Parathyroid adenoma (tissue), 2 donors: ENCODE results near the gene PACRG.

Experiments used
- H2AFZ ChIP-seq: fragments of 300-600 bp; sonication (generic); one replicate; pipeline ENCODE4 v1.7.0; 2017; ENCODE audit warnings: antibody characterized with exemption, mild to moderate bottlenecking
- H3K27ac ChIP-seq: fragments of 300-600 bp; sonication (generic); one replicate; pipeline ENCODE4 v1.7.0; 2017
- H3K27me3 ChIP-seq: fragments of 300-600 bp; sonication (generic); one replicate; pipeline ENCODE4 v1.7.0; 2017; ENCODE audit warnings: low read length; ENCODE audit not compliant: control insufficient read depth, insufficient read depth
- H3K36me3 ChIP-seq: fragments of 300-600 bp; sonication (generic); one replicate; pipeline ENCODE4 v1.7.0; 2017; ENCODE audit warnings: low read length; ENCODE audit not compliant: control insufficient read depth, insufficient read depth
- H3K4me1 ChIP-seq: fragments of 300-600 bp; sonication (generic); one replicate; pipeline ENCODE4 v1.7.0; 2017; ENCODE audit warnings: control low read depth
- H3K4me2 ChIP-seq: fragments of 300-600 bp; sonication (generic); one replicate; pipeline ENCODE4 v1.7.0; 2017; ENCODE audit warnings: low read length
- H3K4me3 ChIP-seq: fragments of 300-600 bp; sonication (generic); one replicate; pipeline ENCODE4 v1.7.0; 2017; ENCODE audit warnings: low read depth, low read length
- H3K79me2 ChIP-seq: fragments of 300-600 bp; sonication (generic); one replicate; pipeline ENCODE4 v1.7.0; 2017; ENCODE audit warnings: control low read depth
- H3K9ac ChIP-seq: fragments of 300-600 bp; sonication (generic); one replicate; pipeline ENCODE4 v1.7.0; 2017; ENCODE audit warnings: mild to moderate bottlenecking
- H3K9me3 ChIP-seq: fragments of 300-600 bp; sonication (generic); one replicate; pipeline ENCODE4 v1.7.0; 2017; ENCODE audit warnings: low read length; ENCODE audit not compliant: control insufficient read depth
- TF ChIP-seq, protein P1 (sequence below): fragments of 300-600 bp; sonication (generic); IDR thresholded peaks from one replicate; pipeline ENCODE4 v1.7.0; 2017; ENCODE audit warnings: antibody characterized with exemption, mild to moderate bottlenecking
- donor health status: primary hyperparathyroidism.

The PACRG gene

DNA sequence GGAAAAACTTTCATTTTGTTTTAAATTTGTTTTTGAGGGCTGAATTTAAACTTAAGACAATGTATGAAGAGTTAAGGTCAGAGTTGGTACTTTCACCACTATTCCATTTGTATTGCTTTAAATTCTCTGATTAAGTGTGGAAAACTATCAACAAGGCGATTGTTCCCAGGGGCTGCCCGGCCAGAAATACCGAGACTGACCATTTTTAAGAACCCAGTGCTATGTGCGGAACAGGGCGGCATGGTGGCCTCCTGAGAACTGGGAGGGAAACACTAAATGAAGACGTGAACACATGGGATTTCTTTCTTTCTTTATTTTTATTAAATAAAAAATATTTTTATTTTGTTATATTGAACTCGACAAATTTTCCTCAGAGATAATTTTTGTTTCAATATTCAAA lies 465.6 kb downstream of the PACRG start:
- no peaks in the 10 kb centered on the region for H3K27me3 ChIP-seq
- no peaks in the 10 kb centered on the region for H3K4me1 ChIP-seq
- H2AFZ ChIP-seq, result no peak overlapping the region
- H3K79me2 ChIP-seq, result no peaks in the 10 kb centered on the region
- TF ChIP-seq, protein P1, sequence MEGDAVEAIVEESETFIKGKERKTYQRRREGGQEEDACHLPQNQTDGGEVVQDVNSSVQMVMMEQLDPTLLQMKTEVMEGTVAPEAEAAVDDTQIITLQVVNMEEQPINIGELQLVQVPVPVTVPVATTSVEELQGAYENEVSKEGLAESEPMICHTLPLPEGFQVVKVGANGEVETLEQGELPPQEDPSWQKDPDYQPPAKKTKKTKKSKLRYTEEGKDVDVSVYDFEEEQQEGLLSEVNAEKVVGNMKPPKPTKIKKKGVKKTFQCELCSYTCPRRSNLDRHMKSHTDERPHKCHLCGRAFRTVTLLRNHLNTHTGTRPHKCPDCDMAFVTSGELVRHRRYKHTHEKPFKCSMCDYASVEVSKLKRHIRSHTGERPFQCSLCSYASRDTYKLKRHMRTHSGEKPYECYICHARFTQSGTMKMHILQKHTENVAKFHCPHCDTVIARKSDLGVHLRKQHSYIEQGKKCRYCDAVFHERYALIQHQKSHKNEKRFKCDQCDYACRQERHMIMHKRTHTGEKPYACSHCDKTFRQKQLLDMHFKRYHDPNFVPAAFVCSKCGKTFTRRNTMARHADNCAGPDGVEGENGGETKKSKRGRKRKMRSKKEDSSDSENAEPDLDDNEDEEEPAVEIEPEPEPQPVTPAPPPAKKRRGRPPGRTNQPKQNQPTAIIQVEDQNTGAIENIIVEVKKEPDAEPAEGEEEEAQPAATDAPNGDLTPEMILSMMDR, result no peak
- H3K9me3 ChIP-seq, result no peaks in the 10 kb centered on the region
- H3K9ac ChIP-seq, result no peak overlapping the region
- no peak overlapping the region for H3K27ac ChIP-seq
- no peaks in the 10 kb centered on the region for H3K36me3 ChIP-seq
- H3K4me2 ChIP-seq, result no peak overlapping the region
- H3K4me3 ChIP-seq, result no peak overlapping the region

DNA sequence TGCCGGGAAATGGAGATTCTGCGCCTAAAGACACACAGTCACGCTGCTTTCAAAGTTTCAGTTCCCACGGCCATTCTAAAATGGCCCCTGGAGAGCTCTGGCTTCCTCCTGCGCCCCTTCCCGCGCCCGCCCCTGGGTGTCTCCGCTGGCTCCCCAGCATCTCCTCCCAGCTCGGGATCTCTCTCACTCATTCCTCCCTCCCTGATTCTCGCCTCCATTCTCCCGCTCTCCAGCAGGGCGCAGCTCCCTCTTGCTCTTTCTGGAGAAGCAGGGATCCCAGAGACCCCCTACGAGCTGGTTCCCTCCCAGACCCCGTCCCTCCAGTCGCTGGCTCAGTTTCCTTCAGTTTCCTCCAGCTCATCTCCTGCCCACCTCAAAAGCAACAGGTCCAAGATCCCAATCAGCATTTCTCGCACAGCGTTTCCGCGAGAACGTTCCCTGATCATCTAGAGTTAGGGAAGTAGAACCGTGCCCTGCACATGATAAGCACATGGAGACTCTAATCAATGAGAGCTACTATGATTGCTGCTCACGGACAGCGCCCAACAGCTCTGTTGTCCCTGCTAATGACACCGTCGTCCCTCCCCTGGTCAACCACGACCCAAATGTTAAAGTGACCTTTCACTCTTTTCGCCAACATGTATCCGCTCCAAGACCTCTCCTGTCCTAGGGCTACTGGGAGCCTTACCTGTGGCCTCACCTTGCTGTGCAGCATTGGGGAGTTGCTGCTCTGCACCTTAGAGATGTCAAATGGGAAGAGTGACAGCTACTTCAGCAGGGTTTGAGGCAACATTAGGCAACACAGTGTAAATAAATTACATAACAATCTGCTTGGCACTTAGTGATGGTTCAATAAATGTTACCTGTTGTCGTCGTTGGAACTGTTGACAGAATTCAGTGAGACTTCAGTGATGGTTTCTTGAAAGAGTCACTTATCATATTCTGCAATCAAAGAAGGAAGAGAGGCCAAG lies 468.2 kb downstream of the PACRG start:
- Histone ChIP-seq H3K9me3 (no peaks in the 10 kb centered on the region), H3K79me2 (no peaks in the 10 kb centered on the region), H3K27ac (no peak overlapping the region), H3K36me3 (no peaks in the 10 kb centered on the region), H3K27me3 (no peaks in the 10 kb centered on the region), H3K4me2 (no peak overlapping the region), H3K4me1 (no peaks in the 10 kb centered on the region), H3K4me3 (no peak overlapping the region), H3K9ac (no peak overlapping the region), H2AFZ (no peak overlapping the region)
- TF ChIP-seq, protein P1, result no peak

DNA sequence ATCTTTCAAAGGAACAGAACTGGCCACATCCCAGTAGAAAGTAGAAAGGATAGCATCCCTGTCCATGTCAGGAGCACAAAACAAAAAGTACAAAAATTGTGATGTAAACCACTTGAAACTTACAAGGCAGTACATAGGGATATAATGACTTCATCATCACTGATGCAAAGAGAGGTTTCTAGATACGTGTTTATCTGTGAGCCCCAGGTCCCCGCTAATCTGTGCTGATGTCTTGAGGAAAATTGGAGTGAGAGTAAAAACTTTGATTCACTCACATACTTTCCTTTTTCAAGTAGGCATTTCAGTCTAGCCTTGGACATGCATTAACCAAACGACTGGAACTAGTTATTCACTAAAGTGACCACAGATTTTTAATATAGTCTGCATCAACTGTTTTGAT lies 470.1 kb downstream of the PACRG start:
- H3K4me1 ChIP-seq, result no peaks in the 10 kb centered on the region
- TF ChIP-seq, protein P1, result no peak
- no peak overlapping the region for H3K4me3 ChIP-seq
- no peaks in the 10 kb centered on the region for H3K36me3 ChIP-seq
- no peak overlapping the region for H3K27ac ChIP-seq
- H3K27me3 ChIP-seq, result no peaks in the 10 kb centered on the region
- H3K9me3 ChIP-seq, result no peaks in the 10 kb centered on the region
- no peaks in the 10 kb centered on the region for H3K79me2 ChIP-seq
- H3K4me2 ChIP-seq, result no peak overlapping the region
- no peak overlapping the region for H3K9ac ChIP-seq
- no peak overlapping the region for H2AFZ ChIP-seq

DNA sequence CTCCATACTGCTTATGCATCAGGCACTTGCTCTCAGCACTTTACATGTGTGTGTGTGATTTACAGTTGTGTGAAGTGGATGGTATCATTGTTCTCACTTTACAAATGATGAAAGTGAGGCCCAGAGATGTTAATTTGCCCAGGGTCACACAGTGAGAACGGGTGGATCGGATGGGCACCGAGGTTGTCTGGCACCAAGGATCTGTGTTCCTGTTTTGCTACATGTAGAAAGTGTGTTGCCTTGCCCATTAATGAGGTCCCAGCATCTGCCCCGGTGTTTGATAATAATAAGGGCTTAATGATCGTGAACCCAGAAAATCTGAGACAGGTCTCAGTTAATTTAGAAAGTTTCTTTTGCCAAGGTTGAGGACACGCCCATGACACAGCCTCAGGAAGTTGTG lies 470.6 kb downstream of the PACRG start:
- H3K9me3 ChIP-seq, result no peaks in the 10 kb centered on the region
- H3K27ac ChIP-seq, result no peak overlapping the region
- H3K79me2 ChIP-seq, result no peaks in the 10 kb centered on the region
- H2AFZ ChIP-seq, result no peak overlapping the region
- H3K27me3 ChIP-seq, result no peaks in the 10 kb centered on the region
- no peak overlapping the region for H3K4me3 ChIP-seq
- no peaks in the 10 kb centered on the region for H3K36me3 ChIP-seq
- no peak overlapping the region for H3K9ac ChIP-seq
- TF ChIP-seq, protein P1, result no peak
- H3K4me2 ChIP-seq, result no peak overlapping the region
- no peaks in the 10 kb centered on the region for H3K4me1 ChIP-seq

DNA sequence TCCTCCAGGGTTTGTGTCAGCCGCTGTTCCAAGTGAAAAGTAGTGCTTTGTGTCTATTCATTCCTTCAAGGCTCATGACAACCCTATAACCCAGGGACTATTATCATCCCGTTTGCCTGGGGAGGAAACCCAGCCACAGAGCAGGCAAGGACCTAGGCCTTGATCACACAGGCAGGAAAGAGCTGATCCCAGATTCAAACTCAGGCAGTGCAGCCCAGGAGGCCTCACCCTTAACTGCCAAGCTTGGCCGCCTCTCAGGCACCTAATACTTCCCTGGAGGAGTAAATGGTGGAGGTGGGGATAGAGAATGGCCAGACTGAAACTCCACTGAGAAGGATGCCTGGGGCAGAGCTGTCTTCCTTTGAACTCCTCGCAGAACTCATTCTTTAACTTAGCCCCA lies 471.6 kb downstream of the PACRG start:
- Histone ChIP-seq H3K9ac (no peak overlapping the region), H3K4me3 (no peak overlapping the region), H3K27me3 (no peaks in the 10 kb centered on the region), H3K4me2 (no peak overlapping the region), H3K9me3 (no peaks in the 10 kb centered on the region), H3K4me1 (no peaks in the 10 kb centered on the region), H3K36me3 (no peaks in the 10 kb centered on the region), H3K27ac (no peak overlapping the region), H2AFZ (no peak overlapping the region), H3K79me2 (no peaks in the 10 kb centered on the region)
- TF ChIP-seq, protein P1, result no peak
